ENCODE data around the gene OPN4.

DNA sequence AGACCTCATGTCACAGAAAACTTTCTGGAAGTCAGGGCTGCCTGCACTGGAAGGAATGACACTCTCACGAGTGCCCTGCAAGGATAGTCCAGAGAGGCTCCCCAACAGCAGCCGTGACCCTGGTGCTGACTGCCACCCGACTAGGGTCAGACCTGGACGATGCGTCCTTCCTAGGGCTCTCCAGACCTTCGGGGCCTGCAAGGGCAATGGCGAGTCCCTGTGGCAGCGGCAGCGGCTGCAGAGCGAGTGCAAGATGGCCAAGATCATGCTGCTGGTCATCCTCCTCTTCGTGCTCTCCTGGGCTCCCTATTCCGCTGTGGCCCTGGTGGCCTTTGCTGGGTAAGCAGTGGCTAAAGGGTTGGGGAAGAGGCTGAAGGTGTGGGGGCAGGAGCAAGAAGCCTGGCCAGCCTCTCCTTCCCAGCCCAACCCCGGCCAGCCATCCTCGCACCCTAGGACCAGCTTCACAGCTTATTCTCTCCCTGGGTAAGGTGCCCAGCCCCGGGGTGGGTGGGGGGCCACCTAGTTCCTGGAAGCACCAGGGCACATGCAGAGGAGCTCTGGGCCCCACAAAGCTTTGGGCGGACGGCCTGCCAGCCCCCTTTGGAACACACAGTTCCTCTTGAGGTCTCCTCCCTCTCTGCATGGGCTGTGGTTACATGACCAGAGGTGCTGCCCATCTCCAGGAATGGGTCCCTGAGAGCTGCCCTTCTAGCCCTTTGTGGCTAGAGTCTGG is 5.5 kb downstream of the OPN4 start:
- TF ChIP-seq, protein P1, sequence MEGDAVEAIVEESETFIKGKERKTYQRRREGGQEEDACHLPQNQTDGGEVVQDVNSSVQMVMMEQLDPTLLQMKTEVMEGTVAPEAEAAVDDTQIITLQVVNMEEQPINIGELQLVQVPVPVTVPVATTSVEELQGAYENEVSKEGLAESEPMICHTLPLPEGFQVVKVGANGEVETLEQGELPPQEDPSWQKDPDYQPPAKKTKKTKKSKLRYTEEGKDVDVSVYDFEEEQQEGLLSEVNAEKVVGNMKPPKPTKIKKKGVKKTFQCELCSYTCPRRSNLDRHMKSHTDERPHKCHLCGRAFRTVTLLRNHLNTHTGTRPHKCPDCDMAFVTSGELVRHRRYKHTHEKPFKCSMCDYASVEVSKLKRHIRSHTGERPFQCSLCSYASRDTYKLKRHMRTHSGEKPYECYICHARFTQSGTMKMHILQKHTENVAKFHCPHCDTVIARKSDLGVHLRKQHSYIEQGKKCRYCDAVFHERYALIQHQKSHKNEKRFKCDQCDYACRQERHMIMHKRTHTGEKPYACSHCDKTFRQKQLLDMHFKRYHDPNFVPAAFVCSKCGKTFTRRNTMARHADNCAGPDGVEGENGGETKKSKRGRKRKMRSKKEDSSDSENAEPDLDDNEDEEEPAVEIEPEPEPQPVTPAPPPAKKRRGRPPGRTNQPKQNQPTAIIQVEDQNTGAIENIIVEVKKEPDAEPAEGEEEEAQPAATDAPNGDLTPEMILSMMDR (IDR thresholded peaks at IDR 0.05): no peak
- TF ChIP-seq EP300 (IDR thresholded peaks at IDR 0.05): no peak
- TF ChIP-seq POLR2AphosphoS5 (IDR thresholded peaks at IDR 0.05): no peak
